Endodermal cell (in vitro differentiated cells): ENCODE data around the gene C1orf115. TPM values are rescaled to one million over a fixed set of nuclear protein-coding genes. Genes with fewer than 3 reads are reported as not detected.
"Not testable (repeated sequence)": the region's sequence is repeated elsewhere in the genome, so short reads cannot be mapped to it uniquely, and the experiment has no call there.

Experiments used
- DNase-seq: peaks from one replicate; pipeline ENCODE4 v3.0.0-alpha.2; 2017
- H3K27ac ChIP-seq: 2 replicates; pipeline ENCODE4 v1.5.1; 2013; ENCODE audit warnings: mild to moderate bottlenecking, low read depth, low read length, moderate library complexity
- H3K27me3 ChIP-seq: 2 replicates; pipeline ENCODE4 v1.6.1; 2013; ENCODE audit warnings: mild to moderate bottlenecking, low read length, moderate library complexity; ENCODE audit not compliant: insufficient read depth, control insufficient read depth, poor library complexity, severe bottlenecking
- H3K36me3 ChIP-seq: 2 replicates; pipeline ENCODE4 v1.7.0; 2013; ENCODE audit warnings: mild to moderate bottlenecking, low read length, moderate library complexity; ENCODE audit not compliant: control insufficient read depth, insufficient read depth
- H3K4me1 ChIP-seq: one replicate; pipeline ENCODE4 v1.7.0; 2013; ENCODE audit warnings: low read length; ENCODE audit not compliant: control insufficient read depth, insufficient read depth
- H3K4me3 ChIP-seq: 2 replicates; pipeline ENCODE4 v1.5.1; 2013; ENCODE audit warnings: mild to moderate bottlenecking, low read length, moderate library complexity
- H3K9ac ChIP-seq: 2 replicates; pipeline ENCODE4 v1.6.1; 2013; ENCODE audit warnings: mild to moderate bottlenecking, low read length, moderate library complexity; ENCODE audit not compliant: poor library complexity, severe bottlenecking; ENCODE audit errors: extremely low read depth
- H3K9me3 ChIP-seq: 2 replicates; pipeline ENCODE4 v1.6.1; 2013; ENCODE audit warnings: mild to moderate bottlenecking, low read length, moderate library complexity; ENCODE audit not compliant: control insufficient read depth
- H3K27ac Mint-ChIP-seq: 2 replicates; pipeline ENCODE4 v1.8.0; 2020; ENCODE audit warnings: mixed read lengths
- H3K27me3 Mint-ChIP-seq: 2 replicates; pipeline ENCODE4 v1.8.0; 2021; ENCODE audit warnings: mild to moderate bottlenecking, mixed read lengths; ENCODE audit not compliant: insufficient read depth
- H3K36me3 Mint-ChIP-seq: 2 replicates; pipeline ENCODE4 v1.8.0; 2020; ENCODE audit warnings: low read depth, mixed read lengths
- H3K4me1 Mint-ChIP-seq: 2 replicates; pipeline ENCODE4 v1.8.0; 2020; ENCODE audit warnings: mixed read lengths
- H3K4me3 Mint-ChIP-seq: 2 replicates; pipeline ENCODE4 v1.8.0; 2020; ENCODE audit warnings: mild to moderate bottlenecking, moderate library complexity, mixed read lengths
- H3K9me3 Mint-ChIP-seq: 2 replicates; pipeline ENCODE4 v1.8.0; 2020; ENCODE audit warnings: mild to moderate bottlenecking, mixed read lengths
- WGBS, 2 experiments: methylation state at CpG; one replicate each; pipeline versions ENCODE4 v1.1.5 to v1.1.7; 2013; ENCODE audit warnings: missing lambda C conversion rate in 2 of 2, mixed read lengths in 1 of 2; ENCODE audit not compliant: insufficient coverage in 1 of 2, insufficient read length in 1 of 2; 5-methylcytosine and 5-hydroxymethylcytosine counted together
- total RNA-seq, 2 donors: library from RNA; stranded (reverse); fragmentation: NEBNext Ultra II Directional in 1 of 2; extraction: Animal tissue kit (Norgen Biotek cat#: 25700) in 1 of 2; gene quantifications; 2 replicates in 1 of 2; 3 replicates in 1 of 2; pipeline ENCODE4 v1.2.1, GENCODE V29; 2021
- TF ChIP-seq, protein P1 (sequence below): fragments of 200-600 bp; sonication (generic); conservative IDR thresholded peaks from 2 replicates; pipeline ENCODE4 v1.5.0; 2021; ENCODE audit warnings: antibody characterized with exemption, mild to moderate bottlenecking

C1orf115 gene
- total RNA-seq, 2 donors from 2014 or later: 7.5 to 11.5 TPM

- no peaks in the 10 kb centered on the region for H3K36me3 ChIP-seq
- no peak overlapping the region for H3K4me3 ChIP-seq
- TF ChIP-seq, protein P1, sequence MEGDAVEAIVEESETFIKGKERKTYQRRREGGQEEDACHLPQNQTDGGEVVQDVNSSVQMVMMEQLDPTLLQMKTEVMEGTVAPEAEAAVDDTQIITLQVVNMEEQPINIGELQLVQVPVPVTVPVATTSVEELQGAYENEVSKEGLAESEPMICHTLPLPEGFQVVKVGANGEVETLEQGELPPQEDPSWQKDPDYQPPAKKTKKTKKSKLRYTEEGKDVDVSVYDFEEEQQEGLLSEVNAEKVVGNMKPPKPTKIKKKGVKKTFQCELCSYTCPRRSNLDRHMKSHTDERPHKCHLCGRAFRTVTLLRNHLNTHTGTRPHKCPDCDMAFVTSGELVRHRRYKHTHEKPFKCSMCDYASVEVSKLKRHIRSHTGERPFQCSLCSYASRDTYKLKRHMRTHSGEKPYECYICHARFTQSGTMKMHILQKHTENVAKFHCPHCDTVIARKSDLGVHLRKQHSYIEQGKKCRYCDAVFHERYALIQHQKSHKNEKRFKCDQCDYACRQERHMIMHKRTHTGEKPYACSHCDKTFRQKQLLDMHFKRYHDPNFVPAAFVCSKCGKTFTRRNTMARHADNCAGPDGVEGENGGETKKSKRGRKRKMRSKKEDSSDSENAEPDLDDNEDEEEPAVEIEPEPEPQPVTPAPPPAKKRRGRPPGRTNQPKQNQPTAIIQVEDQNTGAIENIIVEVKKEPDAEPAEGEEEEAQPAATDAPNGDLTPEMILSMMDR: no peak
- DNase-seq: no peak
- 88 to 95% methylated on average over 8 to 17 of the region's 17 CpGs for WGBS, 2 experiments
- Mint-ChIP-seq H3K27me3 (no peaks in the 10 kb centered on the region), H3K27ac (no peak overlapping the region), H3K4me1 (no peaks in the 10 kb centered on the region), H3K9me3 (no peaks in the 10 kb centered on the region), H3K36me3 (no peaks in the 10 kb centered on the region), H3K4me3 (no peak overlapping the region)
- H3K4me1 ChIP-seq: no peaks in the 10 kb centered on the region
- H3K27me3 ChIP-seq: no peaks in the 10 kb centered on the region
- H3K9ac ChIP-seq: no peak overlapping the region
- no peaks in the 10 kb centered on the region for H3K9me3 ChIP-seq
- H3K27ac ChIP-seq: no peak overlapping the region
Measured at GRCh38 chr1:220682901-220683576, 7.1 kb upstream of the C1orf115 start.

DNA sequence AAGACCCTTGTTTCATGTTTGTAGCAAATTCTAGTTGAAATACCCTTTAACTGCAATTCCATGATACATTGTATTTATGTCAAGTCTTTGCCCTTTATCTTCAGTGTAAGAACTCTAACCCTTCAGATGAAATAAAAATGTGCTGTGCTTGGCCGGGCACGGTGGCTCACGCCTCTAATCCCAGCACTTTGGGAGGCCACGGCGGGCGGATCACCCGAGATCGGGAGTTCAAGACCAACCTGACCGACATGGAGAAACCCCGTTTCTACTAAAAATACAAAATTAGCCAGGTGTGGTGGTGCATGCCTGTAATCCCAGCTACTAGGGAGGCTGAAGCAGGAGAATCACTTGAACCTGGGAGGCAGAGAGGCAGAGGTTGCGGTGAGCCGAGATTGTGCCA lies 6.4 kb upstream of the C1orf115 start:
- H3K27me3 ChIP-seq, H3K4me1 ChIP-seq, H3K4me3 Mint-ChIP-seq, H3K27ac Mint-ChIP-seq, H3K36me3 Mint-ChIP-seq, H3K4me1 Mint-ChIP-seq, H3K36me3 ChIP-seq, H3K27me3 Mint-ChIP-seq, H3K27ac ChIP-seq, DNase-seq, H3K4me3 ChIP-seq, H3K9ac ChIP-seq, H3K9me3 ChIP-seq, H3K9me3 Mint-ChIP-seq: not testable (repeated sequence)
- WGBS, 2 experiments: 96 to 97% methylated on average over 5 to 12 of the region's 12 CpGs

DNA sequence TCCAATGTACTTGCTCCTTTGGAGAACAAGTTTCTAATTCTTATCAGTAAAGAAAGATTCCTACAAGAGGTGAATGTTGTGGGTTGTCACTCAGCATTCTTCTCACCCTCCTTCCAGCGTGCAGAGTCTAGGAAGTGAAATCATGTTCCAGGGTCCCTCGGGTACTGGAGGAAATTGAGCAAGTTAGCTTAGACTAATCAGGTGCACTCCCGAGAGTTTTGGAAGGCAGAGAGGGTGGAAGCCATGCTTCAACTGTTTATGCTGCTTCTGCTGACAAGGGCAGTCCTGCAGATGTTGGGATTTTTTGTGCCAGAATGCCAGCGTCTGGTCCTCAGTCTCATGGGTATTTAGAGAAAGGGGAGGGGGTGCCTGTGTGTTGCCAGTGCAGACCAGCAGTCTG lies 5.3 kb upstream of the C1orf115 start:
- no peak overlapping the region for H3K4me3 ChIP-seq
- H3K36me3 ChIP-seq: no peaks in the 10 kb centered on the region
- H3K27ac ChIP-seq: no peak overlapping the region
- TF ChIP-seq, protein P1: no peak
- no peak for DNase-seq
- peaks cover 6% of the 10 kb centered on the region for H3K27me3 Mint-ChIP-seq
- no peaks in the 10 kb centered on the region for H3K9me3 Mint-ChIP-seq
- H3K4me1 Mint-ChIP-seq: peaks cover 3% of the 10 kb centered on the region
- H3K27me3 ChIP-seq: peaks cover 9% of the 10 kb centered on the region
- no peak overlapping the region for H3K4me3 Mint-ChIP-seq
- no peaks in the 10 kb centered on the region for H3K9me3 ChIP-seq
- 93 to 95% methylated on average over 3 to 4 of the region's 4 CpGs for WGBS, 2 experiments
- H3K4me1 ChIP-seq: no peaks in the 10 kb centered on the region
- H3K27ac Mint-ChIP-seq: no peak overlapping the region
- no peak overlapping the region for H3K9ac ChIP-seq
- no peaks in the 10 kb centered on the region for H3K36me3 Mint-ChIP-seq

- no peak overlapping the region for H3K27ac Mint-ChIP-seq
- H3K9ac ChIP-seq: no peak overlapping the region
- no peak overlapping the region for H3K27ac ChIP-seq
- no peaks in the 10 kb centered on the region for H3K9me3 Mint-ChIP-seq
- H3K36me3 Mint-ChIP-seq: no peaks in the 10 kb centered on the region
- H3K27me3 Mint-ChIP-seq: peaks cover 13% of the 10 kb centered on the region
- no peaks in the 10 kb centered on the region for H3K9me3 ChIP-seq
- no peaks in the 10 kb centered on the region for H3K4me1 ChIP-seq
- H3K4me1 Mint-ChIP-seq: peaks cover 3% of the 10 kb centered on the region
- TF ChIP-seq, protein P1: peak; percentile 69
- no peak overlapping the region for H3K4me3 Mint-ChIP-seq
- 90 to 93% methylated on average over 3 of the region's 3 CpGs for WGBS, 2 experiments
- H3K36me3 ChIP-seq: no peaks in the 10 kb centered on the region
- H3K27me3 ChIP-seq: peaks cover 13% of the 10 kb centered on the region
- peak; percentile 75 for DNase-seq
- H3K4me3 ChIP-seq: no peak overlapping the region
Measured at GRCh38 chr1:220685879-220686278, 4.3 kb upstream of the C1orf115 start.
